ENCODE results near the gene ADAM8.
"Not testable (repeated sequence)": the region's sequence is repeated elsewhere in the genome, so short reads cannot be mapped to it uniquely, and the experiment has no call there.

The ADAM8 gene

DNA sequence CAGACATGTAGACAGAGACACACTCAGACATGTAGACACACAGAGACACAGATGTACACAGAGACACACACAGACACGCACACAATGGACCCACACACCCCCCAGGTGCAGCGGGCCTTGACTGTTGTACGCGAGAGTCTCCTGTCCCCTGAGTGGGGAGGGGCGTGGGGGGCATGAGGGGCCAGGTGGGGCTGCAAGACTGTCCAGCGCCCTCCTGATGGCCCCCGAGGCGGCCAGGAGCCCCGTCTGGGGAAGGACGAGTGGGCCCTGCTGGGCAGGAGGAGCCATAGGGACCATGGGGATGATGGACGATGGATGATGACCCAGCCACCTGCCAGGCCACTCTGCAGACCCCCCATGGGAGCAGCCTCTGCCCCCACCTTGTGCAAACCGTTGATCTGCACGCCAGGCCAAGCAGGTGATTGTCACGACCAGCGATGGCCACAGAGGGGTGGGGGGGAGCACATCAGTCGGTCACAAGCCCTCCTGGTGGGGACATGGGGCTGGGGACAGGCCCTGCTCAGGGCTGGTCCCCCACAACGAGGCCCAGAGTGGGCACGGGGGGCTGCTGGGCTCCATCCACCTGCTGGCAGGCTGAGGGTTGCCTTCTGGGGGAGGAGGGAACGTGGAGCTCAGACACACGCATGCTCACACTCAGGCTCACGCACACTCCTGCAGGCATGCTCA is 27.4 kb downstream of the ADAM8 start:
- no peak for DNase-seq (ENCODE audit: low read depth)

DNA sequence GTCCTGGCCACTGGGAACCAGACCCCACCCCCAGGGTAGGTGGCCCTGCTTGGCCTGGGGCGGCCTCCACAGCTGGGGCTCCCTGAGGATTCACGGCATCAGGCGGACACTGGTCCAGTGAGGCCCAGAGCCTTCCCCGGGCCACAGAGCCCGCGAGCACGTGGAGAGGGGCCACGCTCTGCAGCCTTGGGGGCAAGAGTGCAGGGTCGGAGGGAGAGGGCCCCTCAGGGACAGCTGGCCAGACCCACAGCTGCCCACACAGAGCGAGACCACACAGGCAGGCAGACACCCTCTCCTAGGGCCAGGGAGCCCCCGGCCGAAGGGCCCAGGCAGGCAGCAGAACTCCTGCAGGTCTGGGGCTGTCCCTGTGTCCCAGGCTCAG is 28.3 kb downstream of the ADAM8 start:
- DNase-seq (ENCODE audit: low read depth), result no peak

DNA sequence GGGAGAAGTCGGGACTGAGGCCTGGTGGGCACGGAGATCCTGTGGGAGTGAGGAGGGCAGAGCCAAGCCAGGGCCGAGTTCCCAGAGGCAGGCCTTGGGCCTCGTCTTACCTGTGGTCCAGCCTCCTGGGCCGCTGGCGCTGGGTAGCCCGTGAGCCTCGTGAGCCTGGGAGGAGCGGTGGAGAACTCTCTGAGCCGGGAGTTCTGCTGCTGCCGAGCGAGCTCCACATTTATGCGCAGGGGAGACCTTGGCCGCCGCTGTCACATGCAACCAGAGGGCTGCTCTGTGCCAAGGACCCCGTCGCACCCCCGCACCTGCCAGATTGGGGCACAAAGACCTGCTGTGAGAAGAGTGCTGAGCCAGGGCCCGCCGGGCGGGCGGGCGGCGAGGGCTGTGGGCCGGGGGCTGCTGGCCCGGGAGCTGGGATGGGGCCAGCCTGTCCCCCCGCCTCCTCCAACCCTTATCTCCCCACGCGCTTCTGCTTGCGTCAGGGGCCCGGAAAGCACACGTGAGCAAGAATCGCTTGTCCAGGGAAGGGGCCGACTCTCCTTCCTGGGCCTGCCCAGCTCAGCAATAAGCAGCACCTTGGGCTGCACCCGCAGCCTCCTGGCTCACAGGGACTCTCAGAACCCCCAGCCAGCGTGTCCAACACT is 28.9 kb downstream of the ADAM8 start:
- no peak for DNase-seq (ENCODE audit: low read depth)

GRCh38 chr10:133246236-133246626 is 30.4 kb downstream of the ADAM8 start:
- DNase-seq (ENCODE audit: low read depth), result no peak

DNA sequence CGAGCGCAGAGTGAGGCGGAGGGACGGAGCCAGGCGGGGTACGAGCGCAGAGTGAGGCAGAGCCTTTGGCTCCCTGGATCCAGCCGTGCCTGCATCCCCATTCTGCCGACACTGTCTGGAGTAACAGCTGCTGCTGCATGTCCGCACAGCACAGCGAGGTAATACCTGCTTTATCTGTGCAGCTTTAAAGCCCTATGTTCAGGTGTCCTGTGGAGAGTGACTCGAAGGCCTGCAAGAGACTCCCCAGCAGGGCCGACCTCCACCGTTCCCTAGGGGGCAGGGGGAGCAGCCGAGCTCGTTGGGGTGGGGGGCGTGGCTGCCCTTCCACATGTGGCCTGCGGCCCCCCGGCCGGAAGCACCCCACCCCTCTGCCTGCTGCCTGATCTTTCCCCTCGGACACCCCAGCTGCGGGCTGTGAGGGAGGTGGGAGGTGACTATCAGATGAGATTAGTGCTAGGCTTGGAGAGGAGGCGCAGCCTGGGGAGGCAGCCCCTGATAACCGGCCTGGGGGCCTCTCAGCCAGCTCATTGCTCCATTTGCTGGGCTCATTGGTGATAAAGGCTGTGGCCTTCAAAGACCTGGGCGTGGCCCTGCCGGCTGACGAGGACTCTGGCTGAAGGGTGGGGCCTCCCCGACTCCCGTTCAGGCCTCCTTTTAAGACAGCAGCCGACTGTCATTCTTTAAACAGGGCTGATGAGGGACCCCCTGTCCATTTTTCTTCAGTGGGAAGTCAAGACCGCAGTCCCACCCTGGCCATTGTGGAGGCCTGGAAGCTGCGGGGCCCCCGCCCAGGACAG is 31.0 kb downstream of the ADAM8 start:
- DNase-seq (ENCODE audit: low read depth), result no peak

DNA sequence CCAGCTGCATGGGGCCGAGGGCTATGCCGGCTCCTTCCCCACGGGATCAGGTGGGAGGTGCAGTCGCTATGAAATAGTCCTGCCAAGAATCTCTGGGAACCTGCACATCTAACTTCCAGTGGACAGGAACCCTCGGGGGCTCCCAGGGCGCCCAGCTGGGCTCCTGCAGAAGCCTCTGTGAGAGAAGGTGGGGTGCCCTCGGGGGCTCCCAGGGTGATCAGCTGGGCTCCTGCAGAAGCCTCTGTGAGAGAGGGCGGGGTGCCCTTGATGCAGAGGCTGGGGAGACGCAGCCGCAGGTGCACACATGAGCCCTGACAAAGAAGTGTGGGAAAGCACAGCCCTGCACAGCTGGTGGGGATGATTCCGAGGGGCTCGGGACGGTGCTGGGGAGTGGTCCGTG is 33.1 kb downstream of the ADAM8 start:
- no peak for DNase-seq (ENCODE audit: low read depth)

DNA sequence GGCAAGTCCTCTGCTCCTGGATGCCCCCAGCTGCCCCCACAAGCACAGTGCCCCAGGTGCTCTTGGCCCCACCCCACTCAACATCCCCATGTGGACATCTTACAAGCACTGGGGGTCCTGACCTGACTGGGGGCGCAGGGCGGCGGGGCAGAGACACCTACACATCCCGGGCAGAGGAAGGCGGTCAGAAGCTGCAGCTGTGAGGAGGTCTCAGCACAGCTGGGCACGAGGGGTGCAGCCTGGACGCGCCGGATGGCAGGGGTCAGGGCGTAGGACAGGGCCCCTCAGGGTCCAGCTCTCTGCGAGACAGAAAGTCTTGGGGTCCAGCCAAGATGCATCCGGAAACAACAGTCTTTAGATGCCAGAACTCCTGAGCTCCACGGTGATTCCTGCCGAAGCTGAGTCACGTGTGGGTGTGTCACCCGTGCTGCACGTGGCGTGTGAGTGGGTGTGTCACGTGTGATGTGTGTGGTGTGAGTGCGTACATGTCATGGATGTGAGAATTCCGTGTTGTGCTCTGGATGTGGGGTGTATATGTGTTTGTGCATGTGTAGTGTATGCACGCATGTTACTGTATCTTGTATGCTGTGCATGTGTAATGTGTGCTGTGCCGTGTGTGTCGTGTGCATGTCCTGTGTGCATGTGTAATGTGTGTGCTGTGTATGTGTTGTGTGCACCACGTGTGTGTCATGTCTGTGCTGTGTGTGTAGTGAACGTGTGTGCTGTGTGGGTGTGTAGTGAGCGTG is 33.9 kb downstream of the ADAM8 start:
- DNase-seq (ENCODE audit: low read depth), result peak; percentile 9

- no peak for DNase-seq (ENCODE audit: low read depth)
Measured at GRCh38 chr10:133241501-133242205, 35.0 kb downstream of the ADAM8 start.

GRCh38 chr10:133239990-133240389 is 36.7 kb downstream of the ADAM8 start:
- DNase-seq (ENCODE audit: low read depth), result no peak

- DNase-seq (ENCODE audit: low read depth), result no peak
Measured at GRCh38 chr10:133238466-133238804, 38.2 kb downstream of the ADAM8 start.

DNA sequence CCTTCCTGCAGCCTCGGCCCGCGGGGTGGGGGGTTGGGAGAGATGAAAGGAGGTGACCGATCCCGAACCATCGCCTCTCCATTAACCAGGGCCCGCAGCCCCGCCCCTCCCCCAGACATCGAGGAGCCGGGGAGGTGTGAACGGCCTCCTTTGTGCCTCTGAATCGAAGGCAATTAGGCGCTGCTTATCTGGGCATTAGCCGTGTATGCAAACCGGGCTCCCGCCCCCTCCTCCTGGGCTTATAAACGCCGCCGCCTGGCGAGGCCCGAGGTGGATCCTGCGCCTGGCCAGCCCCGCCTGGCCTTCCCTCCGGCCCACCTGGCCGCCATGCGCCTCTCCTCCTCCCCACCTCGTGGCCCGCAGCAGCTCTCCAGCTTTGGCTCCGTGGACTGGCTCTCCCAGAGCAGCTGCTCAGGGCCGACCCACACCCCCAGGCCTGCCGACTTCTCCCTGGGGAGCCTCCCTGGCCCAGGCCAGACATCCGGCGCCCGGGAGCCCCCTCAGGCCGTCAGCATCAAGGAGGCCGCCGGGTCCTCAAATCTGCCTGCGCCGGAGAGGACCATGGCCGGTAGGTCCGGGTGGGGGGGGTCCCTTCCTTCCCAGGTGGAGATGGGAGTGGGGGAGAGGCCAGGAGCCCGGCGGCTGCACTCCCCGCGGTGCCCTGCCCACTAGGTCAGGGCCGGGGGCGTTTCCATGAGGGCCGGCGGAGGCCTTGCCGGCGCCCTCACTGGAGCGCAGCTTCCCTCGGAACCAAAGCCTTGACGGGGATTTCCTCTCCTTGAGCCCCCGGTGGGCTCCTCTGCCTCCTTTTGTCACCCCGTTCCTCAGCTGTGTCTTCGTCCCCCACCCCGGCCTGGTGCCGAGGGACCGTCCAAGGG is 38.8 kb downstream of the ADAM8 start, which contains the start of gene VENTX:
Gene VENTX (plus strand): TSS at position 268 of the 878 bp plus-strand sequence. CDS start 60 bp downstream, at position 328.
- no peak for DNase-seq (ENCODE audit: low read depth)

DNA sequence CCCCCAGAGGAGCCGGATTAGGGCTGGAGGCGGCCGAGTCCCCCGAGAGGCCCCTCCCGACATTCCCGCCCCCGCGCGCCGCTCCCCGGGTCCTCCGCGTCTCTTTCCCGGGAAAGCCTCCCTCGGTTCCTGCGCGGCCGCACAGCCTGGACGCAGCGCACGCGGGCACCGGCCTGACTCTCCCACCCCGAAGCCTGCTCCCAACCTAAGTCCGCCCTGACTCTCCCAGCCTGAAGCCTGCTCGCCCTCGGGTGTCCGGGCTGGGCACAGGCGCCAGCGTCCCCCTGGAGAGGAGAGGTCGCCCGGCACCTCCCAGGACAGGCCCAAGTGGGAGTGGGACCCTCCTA is 39.5 kb downstream of the ADAM8 start:
- DNase-seq (ENCODE audit: low read depth), result no peak

DNA sequence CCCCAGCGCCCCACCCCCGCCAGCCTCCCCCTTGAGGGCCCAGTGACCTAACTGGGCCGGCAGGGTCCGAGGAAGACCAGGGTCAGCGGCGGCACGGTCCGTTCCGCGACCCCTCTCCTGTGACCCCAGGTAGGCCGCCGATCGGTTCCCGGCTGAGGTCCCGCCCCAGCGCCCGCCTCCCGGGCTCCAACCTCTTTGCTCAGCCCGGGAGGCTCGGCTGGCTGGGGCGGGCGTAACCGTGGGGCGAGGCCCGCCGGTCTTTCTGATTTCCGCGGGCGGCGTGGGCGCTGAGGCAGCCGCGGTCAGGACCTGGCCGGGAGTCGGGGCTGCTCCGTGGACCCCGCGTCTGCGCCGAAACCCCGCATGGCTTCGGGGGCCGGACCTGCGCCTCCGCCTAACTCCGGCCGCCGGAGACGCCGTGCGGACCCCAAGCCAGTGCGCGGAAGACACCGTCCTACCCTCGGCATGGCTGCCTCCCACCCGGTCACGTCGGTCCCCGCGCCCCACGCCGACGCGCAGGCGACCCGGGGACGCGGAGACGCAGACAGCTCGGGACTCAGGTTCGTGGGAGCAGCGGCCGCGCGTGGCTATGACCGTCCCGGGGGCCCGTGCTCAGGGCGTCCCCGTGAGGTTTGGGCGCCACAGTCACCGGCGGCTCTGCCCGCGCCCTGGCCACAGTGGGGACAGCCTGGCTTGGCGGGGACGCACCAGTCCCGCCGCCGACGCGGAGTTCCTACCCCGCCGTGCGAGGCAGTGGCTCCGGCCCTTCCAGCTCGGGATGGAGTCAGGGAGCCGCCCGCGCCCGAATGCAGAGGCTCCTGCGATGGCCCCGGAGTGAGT is 40.0 kb downstream of the ADAM8 start:
- DNase-seq (ENCODE audit: low read depth), result no peak

GRCh38 chr10:133235932-133236331 is 40.7 kb downstream of the ADAM8 start:
- no peak for DNase-seq (ENCODE audit: low read depth)

DNA sequence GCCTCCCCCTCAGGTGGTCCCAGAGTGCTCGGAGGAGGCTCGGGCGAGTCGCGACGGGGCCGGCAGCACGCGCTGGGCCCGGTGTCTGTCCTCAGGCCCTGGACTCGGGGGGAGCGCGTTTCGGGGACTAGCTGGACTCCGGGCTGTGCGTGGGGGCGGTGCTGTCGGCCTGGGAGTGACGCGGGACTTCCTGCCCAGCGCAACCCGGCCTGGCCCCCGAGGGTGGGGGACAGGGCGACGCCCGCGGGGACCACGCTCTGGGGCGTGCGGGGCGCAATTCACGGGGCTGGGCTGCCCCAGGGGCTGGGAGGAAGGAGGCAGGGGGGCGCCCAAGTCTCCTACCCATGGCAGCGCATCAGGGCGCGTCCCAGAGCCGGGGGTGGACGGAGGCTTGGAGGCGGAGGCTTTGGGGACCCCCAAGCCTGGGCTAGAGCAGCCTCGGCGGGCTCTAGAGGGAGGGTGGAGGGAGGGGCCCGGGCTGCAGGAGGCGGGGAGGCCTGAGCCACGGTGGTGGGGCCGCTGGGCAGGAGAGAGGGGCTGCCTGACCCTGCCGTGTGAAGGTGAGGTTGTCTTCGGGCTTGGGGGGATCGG is 41.3 kb downstream of the ADAM8 start:
- DNase-seq (ENCODE audit: low read depth), result no peak

GRCh38 chr10:133234796-133235195 is 41.9 kb downstream of the ADAM8 start:
- not testable (repeated sequence) for DNase-seq (ENCODE audit: low read depth)

- DNase-seq (ENCODE audit: low read depth), result no peak
Measured at GRCh38 chr10:133231946-133232574, 44.6 kb downstream of the ADAM8 start.

- no peak for DNase-seq (ENCODE audit: low read depth)
Measured at GRCh38 chr10:133231244-133231945, 45.3 kb downstream of the ADAM8 start.
